NCI-H345 treated with DMSO at 0.1 percent for 48 hours (cell line): ENCODE measurements around the gene PTPRD.

Experiments
- DNase-seq: peaks from one replicate; lab custom pipeline; 2025; ENCODE audit not compliant: unreplicated experiment; lab: John Stamatoyannopoulos, UW

Gene PTPRD

DNA sequence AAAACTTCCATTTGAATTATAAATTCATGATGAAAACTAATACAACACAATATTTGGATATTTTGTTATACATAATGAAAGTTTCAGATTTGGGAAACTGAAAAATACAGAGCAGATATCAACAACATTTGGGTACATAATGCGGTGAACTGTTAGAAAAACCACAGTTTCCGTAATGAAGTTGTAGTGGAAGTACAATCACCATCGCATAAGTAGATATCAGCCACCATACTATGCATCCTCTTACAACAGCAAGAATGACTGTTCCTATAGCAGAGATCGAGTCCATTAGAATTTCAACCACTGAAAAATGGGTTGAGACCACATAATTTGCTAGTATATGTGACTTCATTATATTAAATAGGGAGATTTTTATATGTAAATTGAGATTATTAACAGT lies 2043.0 kb downstream of the PTPRD start:
- no peak for DNase-seq

DNA sequence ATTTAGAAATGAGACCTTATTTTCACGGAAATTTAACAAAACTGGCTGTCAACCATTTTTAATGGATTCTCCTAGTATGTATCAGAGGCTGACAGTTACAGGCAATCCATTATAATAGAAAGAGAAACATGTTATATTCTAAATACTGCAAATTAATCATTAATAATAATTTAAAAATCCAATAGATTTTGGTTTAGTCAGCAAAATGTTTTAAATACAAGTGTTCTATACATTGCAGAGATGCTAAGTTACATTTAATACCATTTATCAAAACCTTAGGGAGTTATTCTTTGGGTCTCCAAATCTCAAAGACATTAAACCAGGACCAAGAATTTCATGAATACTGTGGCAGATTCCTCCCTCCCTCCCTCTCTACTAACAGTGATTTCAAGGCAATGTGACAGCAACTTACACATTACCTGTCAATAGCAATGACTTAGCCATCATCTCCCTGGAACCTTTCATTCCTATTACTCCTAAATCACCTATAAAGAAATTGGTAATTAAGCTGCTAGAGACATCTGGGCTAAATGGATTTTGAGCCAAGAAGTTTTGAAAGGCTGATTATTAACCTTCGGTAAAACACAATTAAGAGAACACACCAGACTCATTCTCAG lies 2044.7 kb downstream of the PTPRD start:
- DNase-seq: no peak

DNA sequence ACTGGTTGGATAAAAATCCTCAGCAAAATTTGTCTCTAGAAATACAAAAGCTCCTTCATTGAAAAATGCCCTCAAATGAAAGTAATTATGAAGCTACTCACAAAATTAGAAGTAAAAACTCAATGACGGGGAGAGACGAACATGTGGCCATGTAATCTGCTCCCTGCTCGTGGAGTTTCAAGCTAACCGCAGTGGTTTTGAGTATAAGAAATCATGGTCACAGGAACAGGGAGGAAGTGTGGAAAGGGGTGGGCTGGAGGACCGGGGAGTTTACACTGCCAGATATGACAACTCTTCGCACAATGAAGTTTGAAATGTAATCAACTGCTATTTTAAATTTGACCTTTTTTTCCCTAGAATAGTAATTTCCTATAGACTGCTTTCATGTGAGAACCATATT lies 2047.8 kb downstream of the PTPRD start:
- DNase-seq: no peak

DNA sequence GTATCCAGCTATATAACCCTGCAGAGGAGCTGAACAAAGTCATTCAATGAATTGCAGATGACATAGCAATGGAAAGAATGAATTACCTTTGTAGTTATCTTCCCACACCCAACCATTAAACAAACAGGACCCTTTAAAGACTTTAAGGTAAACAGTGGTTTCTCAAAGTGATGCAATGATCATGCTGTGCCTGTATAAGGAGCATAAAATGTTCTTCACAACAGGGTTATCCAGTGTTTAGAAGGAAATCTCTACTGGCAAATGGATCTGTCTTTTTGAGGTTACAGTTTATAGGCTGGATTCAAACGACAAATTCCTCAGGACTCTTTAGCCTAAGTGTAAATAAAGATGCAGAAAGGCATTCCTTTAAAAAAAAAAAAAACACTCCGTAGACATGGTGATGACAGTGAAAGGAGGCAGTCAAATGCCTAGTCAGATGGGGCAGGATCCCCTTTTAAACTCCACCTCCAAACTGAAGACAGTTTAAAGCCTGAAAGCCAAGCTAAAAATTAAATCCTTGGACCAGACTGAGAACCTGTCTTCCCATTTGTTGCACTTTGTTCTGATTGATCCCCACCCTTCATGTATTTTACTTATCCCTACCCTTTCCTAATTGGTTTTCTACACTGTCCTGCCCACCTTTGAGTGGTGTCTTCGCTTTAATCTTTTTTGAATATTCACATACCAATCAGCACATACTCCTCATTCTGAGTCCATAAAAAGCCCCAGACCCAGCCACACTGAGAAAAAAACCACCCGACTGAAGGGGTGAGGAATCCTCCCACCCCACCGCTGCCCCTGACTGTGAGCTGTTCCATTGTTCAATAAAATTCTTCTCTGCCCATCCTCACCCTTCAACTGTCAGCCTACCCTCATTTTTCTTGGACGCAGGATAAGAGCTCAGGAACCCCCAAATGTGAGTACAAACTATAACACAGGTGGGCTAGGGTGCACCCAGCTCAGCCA lies 2052.0 kb downstream of the PTPRD start:
- no peak for DNase-seq

DNA sequence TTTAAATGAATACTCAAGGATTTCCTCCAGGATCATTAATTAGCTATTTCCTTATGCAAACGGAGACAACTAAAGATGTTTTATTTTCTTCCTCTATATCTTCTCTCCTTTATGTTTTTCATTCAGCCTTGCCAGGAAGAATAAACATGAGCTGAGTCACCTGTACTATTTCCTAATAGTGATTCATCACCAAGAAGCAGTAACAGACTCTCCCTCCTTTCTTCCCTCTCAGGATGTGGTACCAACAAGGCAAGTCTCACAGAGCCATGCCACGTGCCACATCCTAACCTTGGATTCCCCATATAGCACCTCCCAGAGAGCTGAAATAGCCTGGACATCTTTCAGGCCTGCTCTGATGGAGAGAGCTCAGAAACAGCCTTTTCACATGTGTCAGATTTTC lies 2054.6 kb downstream of the PTPRD start:
- DNase-seq: no peak

DNA sequence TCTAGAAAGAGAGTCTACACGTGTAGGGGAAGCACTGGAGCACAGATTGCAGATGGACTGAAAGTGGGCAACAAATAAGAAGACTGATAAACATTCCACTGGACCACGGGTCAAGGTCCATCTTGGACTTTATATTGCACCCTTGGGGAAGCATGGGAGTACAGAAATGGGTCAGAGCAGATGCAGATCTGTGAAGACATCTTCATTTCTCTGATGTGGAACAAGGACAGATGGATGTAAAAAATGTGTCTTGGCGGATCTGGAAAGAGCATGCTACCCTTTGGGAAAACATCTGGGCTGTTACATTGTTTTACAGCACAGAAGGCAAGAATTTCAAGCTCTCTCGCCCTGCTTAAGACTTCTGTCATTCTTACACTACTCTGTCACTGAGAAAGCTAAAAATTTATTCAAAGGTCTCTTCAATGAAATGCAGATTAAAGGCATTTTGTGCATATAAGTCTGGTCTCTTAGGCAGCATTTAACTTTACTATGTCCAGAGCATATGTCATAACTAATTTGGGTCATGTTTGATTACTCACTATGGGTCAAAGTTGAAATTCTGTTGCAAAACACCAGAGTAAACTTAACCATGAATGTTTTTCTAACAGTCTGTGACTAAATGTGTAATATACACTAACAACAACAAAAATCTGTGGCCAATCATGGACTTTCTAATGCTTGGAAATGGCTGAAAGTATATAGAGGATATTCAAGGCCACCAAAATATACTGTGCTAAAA lies 2056.9 kb downstream of the PTPRD start:
- no peak for DNase-seq

DNA sequence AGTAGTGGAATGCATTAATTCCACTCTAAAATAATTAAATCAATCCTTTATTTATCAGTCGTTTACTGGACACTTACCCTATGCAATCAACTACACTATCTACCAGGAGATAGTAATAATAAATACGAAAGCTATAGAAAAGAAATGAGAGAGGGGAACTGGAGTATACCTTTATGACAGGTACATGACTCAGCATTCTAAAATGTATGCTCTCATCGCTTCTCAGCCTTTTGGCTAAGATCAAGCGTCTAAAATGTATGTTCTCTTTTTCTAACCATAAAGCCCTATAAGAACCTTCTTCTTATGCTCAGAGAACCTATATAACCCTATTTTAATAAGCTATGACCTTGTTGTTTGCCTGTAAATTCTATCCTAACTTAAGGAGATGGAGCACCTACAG lies 2059.4 kb downstream of the PTPRD start:
- no peak for DNase-seq

DNA sequence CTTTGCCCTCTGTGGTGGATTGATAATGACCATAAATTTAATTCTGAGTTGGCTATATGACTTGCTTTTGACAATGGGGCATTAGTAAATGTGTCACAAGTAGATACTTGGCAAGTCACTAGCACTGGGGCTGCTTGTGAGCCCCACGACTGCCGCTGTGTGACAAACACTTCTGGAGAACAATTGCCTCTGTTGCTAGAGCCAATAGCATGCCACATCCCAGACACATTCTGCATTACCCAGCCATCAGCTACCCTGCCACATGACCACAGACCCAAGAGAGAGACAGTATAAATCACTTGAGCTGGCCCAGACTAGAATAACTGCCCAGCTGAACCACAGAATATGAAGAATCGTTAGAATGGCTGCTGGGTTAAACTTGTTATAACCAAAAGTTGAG lies 2060.1 kb downstream of the PTPRD start:
- no peak for DNase-seq

DNA sequence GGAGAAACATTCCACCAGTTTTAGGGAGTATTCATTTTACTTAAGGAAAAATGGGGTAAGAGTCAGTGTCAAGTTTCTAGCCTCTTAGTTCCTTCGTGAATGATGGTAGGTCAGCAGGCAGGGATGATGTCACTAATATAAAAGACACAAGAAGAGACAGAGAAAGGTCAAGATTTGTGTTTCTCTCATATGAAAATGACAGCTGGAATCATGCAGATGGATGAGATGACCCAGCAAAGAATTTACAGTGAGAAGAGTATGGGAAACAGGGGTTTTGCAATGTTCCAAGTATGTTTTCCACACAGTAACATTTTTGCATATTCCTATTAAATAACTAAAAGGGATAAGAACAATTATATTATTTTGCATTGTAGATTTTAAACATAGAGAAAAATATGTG lies 2063.6 kb downstream of the PTPRD start:
- no peak for DNase-seq

DNA sequence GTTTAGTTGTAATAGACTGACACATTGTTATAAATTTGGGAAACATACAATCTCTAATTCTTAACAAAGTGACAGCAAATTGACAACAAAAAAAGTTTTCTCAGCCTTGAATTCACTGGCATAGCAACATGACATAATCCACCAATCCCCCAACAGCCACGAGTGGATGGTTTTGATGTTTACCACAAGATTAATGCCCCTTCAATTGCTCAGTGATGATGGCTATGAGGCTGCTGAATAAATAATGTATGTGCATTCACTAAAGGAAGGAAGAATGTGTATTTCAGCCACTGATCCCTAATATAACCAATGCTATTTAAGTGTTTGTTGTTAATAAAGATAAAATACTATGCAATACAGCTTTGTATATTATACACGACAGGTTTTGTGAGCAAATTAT lies 2069.6 kb downstream of the PTPRD start:
- DNase-seq: no peak

DNA sequence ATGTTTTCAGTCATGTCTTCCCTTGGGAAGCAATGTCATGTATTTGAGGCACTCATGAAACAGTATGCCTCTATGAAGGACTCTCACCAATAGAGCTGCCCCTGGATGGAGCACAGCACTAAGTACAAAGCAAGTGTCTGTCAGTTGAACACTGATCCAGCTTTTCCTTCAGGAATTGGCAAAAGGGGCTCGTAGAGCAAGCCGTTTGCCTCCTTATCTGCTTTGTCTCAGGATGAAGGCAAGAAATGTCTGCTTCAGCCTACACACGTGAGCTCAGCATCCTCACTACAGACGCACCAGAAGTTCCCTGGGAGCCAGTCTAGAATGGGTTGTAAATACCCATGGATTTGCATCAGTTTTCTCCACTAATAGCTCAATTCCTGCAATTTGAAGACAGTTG lies 2070.3 kb downstream of the PTPRD start:
- no peak for DNase-seq

DNA sequence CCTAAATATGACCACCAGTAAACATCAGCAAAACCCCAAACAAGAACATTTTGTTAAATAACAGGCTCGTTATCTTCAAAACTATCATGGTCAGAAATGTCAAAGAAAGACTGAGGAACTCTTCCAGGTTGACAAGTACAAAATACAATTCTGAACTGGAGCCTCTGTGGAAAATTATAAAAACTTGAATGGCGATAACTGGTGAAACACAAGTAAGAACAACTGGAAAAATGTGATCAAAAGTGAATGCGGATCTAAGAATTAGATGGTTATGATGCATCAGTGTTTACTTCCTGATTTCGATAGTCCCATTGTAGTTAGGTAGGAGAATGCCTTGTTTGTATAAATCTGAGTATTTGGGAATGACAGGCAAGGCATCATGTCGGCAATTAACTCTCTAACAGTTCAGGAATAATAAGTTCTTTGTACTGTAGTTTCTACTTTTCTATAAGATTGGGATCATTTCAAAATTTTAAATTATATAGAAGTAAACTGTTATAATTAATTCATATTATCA lies 2073.1 kb downstream of the PTPRD start:
- no peak for DNase-seq

DNA sequence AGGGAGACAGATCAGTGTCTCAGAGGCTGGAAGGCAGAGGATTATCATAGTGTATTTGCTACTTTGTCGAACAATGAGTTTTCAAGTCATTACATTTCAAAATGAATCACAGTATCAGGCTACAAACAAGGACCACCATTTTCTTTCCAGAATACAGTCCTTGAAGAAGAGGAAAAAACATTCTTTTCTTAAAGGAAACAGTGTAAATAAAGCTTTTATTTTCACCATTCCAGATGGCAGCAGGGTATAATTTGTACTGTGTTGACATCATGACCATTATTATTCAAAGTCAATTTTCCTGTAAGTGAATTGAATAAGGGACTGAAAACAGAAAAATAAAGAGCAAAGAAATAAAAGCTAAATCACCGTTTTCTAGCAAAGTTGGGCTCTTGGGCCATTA lies 2076.0 kb downstream of the PTPRD start:
- no peak for DNase-seq

DNA sequence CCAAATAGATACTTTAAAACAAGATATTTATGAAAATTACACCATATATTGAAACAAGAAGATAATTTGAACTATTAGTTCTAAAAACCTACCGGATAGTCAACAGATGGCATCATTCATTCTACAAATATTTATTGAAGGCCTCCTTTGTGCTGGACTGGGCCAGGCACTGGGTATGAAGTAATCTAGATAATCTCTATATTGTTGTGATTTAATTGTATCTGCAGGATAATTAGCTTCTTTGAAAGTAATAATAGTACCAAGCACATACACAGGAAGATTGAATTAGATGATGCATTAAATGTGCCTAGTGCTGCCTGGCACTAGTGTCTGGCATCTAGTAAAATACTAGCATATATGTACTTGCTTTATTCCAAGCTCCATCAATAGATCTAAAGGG lies 2078.0 kb downstream of the PTPRD start:
- no peak for DNase-seq

DNA sequence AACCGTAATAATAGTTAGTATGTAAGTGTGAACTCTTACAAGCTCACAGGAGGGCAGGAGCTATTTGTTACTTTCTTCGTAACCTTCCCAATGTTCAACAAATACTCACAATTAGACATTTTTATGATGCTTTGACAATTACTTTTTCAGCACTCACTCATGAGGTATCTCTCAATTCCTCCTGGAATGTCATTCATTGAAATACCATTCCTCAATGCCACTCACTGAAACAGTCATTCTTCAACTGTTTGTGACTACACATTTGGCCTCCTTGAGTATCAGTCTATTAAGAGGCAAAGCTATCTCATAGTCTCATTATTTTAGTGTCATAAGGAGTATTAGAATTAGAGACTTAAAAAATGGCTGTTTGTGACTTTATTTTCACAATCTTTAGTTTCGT lies 2079.1 kb downstream of the PTPRD start:
- DNase-seq: no peak

DNA sequence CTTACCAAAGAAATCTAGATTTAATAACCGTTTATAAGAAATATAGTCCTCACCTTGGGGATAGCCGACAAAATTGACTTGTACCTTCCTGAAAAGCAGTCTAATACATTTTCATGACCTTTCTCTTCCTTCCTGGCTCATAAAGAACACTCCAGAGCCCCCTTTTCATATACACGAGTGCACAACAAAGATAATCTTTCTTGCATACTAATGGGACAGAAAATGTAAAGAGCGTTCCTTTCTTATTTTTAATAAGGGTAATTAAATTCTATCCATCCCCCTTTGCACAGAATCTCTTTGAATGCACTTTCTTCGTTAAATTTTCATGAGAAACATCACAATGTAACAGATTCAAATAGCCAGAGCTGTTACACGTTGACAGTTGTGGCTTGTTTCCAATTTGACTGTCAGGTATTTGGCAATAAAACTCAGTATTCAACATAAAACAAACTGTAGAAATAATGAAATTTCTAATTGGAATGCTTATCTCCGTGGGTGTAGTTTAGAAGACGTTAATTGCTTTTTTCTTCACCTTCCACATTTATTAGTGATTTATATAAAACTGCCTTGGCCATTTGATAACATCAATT lies 2080.9 kb downstream of the PTPRD start:
- no peak for DNase-seq

DNA sequence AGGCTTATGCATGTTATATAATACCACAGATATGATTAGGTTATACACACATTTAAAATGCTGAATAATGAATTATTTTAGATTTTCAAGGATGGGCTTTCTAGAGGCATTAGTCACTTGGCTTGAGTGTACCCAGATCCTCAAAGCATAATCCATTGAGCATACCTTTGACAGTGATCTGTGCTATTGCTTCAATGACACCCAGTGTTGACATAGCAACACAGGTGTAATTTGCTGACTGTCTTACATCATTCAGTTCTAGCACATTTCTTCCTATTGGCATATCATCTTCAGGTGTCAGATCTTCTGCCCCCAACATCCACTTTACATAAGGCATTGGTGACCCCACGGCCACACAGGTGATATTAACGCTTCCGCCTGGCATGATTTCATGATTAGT lies 2091.7 kb downstream of the PTPRD start:
- DNase-seq: no peak

DNA sequence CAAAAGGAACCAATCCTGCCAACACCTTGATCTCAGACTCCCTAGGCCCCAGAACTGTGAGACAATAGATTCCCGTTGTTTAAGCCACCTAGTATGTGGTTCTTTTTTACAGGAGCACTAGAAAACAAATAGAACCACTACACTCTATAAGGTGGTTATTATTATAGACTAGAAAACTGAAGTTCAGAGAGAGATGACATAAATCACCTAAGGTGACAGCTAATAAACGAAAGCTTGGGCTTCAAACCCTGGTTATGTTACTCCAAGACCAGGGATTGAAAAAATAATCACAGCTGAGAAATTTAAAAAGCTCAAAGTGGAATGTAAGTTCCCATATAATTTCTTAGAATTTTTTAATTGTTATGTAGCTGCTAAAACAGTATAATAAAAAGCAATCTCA lies 2097.1 kb downstream of the PTPRD start:
- no peak for DNase-seq

DNA sequence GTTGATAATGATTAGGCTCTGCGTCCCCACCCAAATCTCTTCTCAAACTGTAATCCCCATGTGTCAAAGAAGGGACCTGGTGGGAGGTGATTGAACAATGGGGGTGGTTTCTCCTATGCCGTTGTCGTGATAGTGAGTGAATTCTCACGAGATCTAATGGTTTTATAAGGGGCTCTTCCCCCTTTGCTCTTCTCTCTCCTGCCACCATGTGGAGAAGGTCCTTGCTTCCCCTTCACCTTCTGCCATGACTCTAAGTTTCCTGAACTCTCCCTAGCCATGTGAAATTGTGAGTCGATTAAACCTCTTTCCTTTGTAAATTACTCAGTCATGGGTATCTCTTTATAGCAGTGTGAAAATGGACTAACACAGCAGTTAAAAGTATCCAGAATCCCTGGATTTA lies 2098.0 kb downstream of the PTPRD start:
- no peak for DNase-seq

DNA sequence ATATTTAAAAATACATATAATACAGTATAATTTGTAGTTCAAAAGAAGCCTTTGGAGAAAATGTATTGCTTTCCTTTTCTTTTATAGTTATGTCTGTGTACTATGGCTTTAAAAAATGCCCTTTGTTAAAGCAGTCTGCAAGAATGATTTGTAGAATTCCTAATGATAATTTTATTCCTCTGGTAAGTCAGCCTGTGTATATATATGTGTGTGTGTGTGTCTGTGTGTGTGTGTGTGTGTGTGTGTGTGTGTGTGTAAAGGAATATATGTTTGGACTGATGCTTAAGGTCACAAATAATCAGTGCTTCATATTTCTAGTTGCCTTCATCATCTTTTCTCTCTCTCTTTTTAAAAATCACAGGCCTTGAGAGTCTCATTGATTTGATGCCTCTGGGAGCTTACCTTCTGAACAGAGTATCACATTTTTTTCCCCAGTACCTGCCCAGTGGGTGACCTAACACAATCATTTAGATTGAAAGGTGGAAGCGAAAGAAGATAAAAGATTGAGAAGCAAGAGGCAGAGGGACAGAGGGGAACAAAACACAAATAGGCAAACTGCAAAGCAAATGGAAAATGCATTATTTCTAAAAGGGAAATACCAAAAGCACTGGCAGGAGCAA lies 2104.0 kb downstream of the PTPRD start:
- DNase-seq: no peak

DNA sequence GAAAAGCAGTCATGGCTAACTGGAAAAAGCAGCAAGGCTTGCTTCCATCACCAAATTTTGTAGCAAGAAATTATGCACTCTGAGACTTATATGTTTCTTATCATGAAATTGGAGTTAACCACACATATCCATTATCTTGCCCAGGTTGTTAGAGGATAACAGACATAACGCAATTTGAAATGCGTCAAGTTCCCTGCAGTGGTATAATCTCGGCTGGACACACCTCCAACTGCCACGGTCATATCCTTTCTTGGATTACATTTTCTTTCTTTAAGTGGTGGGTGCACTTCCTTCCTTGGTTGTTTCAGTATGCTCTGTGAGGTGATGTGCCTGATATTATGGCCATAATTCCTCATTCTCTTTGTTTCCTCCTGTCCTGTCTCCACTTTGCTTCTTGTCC lies 2118.2 kb downstream of the PTPRD start:
- DNase-seq: no peak
